Stimulated activated CD8-positive, alpha-beta memory T cell treated with anti-CD3 and anti-CD28 coated beads, Interleukin-7, amount 100 ng/mL, for 24 hours (primary cell): ENCODE results near the gene AK3.

ENCODE experiments used
- DNase-seq: peaks from one replicate; pipeline ENCODE4 v3.0.0-alpha.2; 2020; ENCODE audit warnings: low read depth

AK3 gene

DNA sequence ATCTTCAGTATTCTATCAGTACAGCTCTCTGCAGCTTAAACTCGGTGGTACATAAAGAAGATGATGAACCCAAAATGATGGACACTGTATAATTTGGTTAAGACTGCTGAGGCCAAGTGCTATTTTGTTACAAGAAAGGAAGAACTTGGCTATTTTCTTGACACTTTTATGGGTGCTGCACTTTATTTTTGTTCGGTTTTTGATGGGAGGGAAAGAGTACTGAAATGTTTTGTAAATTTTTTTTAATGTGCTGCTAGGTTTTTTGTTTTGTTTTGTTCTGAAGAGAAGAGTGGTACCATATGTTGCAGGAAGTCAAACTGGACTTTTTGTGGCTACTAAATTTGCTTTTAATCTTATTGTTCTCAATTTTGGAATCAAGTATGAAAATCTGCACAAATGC lies 35.0 kb downstream of the AK3 start:
- DNase-seq = no peak

DNA sequence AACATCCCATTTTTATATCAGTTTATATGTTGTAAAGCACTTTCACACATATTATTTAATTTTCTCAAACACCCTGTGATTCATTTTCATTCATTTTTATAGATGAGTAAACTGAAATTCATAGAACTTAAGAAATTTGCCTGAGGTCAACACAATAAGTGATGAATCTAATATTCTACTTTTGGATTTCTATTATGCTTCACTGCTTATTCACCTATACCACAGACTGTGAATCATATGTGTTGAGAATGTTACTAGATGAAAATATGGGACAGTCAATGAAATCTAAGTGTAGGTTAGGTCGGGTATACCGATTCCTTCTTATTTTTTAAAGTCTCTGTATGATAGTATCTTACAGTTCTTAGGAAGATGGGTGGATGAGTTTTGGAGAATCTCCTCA lies 36.9 kb downstream of the AK3 start:
- no peak for DNase-seq

DNA sequence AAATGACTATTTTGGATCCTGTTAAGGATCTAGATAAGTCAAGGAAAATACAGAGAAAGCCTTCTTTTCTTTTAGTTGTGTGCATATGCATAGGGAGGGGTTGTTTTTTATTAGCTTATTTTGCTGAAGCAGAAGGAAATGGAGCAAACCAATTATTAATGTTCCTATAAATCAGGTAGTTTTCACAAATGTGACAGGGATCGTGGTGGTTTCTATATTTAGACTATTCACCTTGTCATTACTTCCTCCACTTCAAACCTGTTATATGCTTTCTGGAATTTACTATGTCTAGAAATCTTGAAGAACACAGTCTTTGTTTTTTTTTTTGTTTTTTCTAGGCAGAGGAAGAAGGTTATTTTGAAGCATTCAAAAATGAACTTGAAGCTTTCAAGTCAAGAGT lies 39.5 kb downstream of the AK3 start:
- no peak for DNase-seq

DNA sequence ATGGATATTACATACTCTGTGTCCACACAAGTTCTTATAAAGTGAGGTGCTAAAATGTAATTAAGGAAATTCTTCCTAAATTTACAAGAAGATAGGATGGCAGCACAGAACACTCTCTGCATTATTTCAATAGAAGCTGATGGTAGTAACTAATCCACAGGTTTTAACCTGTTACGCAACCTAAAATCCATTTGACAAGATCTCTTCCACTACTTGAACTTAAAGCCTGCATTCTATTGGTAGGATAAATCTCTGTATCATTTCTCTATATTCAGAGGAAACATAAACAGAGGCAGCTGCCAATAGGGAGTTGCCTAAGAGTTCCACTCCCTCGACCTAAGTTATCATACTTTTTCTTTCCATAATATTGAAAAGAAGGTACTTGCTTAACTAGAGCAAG lies 40.1 kb downstream of the AK3 start:
- no peak for DNase-seq

DNA sequence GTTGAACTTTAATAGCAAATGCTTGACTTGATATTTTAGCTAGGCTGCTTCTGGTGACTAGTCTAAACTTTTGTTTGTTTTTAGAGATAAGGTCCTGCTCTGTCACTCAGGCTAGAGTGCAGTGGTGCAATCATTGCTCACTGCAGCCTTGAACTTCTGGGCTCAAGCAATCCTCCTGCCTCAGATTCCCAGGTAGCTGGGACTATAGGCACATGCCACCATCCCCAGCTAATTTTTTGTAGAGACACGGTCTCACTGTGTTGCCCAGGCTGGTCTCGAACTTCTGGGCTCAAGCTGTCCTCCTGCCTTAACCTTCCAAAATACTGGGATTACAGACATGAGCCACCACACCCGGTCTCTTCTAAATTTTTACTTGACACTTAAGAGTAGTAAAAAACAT lies 40.9 kb downstream of the AK3 start:
- no peak for DNase-seq

DNA sequence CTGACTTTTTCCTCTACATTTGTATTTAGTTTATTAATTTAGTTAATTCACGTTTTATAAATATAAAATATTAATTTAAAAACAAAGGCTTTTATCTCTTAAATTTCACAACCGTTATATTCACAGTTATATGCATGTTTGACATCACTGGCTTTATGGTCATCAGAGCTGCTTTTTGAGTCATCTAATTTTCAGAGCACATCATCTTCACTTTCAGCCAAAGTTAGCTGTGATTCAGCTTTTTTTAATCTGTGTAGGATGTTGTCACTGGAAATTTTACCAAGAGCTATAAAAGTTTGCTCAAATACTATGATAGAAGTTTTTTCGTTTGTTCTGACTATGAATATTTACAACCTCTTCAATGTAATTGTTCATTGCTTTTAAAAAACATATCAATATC lies 49.2 kb downstream of the AK3 start:
- DNase-seq = no peak

DNA sequence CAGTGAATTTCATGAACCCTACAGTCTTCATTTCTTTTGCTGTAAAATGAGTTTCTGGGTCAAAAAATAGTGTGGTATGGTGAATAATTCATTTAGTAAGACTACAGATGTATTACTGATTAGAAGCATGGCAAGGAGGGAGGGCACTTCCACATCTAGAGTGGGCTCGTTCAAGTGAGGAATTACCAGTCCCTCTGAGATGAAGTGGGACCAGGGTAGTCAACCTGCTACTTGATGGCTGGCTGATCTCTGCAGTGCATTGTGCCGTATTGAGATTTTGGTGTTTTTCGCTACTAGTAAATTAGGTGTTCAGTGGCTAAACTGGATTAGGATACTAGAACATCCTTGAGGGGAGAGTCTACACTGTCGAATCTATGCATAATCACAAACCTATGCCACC lies 50.9 kb downstream of the AK3 start:
- DNase-seq = no peak

DNA sequence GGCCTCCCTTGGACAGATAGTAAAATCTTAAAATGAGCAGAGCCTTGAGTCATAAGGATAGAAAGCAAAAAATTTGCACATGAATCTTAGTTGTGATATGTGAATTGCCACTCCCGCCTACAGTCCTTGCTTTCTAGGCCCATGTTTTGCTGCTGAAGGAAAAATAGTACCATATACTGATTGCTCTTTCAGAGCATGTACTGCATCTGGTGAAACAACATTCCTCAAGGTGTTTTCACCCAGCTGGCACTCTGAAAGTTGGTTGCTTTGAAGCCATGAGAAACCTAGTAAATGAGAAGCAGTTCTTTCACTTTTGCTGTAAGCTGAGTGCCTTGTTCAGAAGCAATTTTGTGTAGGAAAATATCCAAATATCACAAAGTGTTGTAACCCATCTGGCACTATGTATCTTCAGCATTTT lies 51.3 kb downstream of the AK3 start:
- DNase-seq = no peak

DNA sequence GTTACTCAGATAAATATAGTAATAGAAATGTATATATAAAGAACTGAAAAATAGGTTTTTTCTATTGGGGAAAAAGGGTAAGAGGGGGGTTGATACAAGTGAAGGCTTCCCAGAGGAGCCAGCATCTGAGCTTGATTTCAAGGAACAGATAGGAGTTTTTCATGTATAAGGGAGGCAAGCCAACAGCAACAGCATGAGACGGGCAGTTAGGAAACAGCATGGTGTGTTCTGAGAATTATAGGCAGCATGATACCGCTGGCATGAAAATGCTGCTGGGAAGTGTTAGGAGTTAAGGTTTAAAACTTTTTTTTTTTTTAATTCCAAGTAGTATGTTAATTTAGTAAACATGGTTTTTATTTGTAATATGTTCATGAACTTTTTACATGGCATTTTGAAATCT lies 52.0 kb downstream of the AK3 start:
- DNase-seq = no peak

DNA sequence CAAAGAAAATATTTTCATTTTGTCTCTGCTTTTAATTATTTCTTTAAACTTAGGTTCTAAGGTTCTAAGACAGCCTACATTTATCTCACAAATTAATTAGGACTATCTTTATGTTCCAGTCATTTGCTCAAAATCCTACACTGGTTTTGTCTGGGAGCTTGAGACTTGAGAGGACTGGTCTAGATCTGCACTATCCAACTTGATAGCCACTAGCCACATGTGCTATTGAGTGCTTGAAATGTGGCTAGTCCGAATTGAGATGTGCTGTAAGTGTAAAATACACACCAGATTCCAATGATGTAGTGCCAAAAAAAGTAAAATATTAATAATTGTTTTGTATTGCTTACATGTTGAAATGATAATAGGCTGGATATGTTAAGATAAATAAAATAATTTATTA lies 54.4 kb downstream of the AK3 start:
- DNase-seq = no peak

DNA sequence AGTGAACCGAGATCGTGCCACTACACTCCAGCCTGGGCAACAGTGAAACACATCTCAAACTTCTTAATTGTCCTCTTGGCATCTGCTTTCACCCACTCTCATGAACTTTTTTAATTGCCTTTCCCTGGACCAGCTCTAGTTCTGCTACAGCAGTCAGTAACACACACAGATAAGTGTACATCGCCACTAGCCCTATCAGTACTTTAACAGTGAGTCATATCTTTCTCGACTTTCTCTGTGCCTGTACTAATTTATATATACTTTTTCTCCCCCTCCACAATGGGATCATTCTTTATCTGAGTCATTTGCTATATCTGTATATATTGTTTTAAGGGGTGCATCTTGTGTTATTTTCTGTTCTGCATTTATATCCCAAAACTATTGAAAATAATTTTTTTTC lies 54.9 kb downstream of the AK3 start:
- no peak for DNase-seq

DNA sequence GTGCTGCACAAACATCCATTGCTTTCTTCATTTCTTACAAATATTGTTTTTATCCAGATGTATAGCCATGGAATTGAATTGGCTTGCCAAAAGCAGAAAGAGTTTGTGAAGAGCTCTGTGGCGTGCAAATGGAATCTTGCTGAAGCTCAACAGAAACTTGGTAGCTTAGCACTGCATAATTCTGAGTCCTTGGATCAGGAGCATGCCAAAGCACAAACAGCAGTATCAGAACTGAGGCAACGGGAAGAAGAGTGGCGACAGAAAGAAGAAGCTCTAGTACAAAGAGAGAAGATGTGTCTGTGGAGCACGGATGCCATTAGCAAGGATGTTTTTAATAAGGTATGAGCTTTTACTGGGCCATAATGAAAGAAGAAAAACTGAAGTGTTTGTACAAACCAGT lies 56.2 kb downstream of the AK3 start:
- DNase-seq = no peak

DNA sequence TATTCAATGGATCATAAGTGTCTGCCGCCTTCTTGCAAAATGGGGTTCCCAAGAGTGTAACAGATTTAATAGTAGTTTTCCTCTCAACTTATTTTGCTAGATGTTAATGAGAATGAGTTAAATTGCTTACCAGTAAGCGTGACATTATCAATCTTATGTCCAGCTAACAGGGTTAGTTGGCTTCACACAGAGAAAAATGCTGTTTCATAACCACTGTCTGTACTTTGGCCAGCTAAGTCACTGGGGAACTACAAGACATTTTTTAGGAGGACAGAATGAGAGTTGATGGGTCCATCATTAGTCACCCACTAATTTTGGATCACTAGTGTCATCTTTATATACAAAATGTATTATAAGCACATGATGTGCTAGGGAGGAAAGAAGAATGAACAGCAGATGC lies 60.3 kb downstream of the AK3 start:
- DNase-seq = no peak

DNA sequence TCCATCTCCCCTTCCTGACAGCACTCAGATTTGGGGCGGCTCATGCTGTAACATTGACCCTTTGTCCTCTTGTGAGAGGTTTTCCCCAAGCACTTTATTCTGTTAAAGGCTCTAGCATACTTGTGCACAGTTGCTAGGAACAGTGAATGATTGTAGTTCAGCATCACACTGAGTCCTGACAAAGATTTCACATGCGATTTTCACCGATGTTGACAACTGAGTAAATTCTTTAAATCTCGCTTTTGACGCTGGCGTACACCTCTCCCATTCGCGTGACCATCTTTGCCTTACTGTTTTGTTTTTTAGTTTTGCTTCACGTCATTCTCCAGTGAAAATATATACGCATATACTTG lies 60.9 kb downstream of the AK3 start:
- DNase-seq = no peak

DNA sequence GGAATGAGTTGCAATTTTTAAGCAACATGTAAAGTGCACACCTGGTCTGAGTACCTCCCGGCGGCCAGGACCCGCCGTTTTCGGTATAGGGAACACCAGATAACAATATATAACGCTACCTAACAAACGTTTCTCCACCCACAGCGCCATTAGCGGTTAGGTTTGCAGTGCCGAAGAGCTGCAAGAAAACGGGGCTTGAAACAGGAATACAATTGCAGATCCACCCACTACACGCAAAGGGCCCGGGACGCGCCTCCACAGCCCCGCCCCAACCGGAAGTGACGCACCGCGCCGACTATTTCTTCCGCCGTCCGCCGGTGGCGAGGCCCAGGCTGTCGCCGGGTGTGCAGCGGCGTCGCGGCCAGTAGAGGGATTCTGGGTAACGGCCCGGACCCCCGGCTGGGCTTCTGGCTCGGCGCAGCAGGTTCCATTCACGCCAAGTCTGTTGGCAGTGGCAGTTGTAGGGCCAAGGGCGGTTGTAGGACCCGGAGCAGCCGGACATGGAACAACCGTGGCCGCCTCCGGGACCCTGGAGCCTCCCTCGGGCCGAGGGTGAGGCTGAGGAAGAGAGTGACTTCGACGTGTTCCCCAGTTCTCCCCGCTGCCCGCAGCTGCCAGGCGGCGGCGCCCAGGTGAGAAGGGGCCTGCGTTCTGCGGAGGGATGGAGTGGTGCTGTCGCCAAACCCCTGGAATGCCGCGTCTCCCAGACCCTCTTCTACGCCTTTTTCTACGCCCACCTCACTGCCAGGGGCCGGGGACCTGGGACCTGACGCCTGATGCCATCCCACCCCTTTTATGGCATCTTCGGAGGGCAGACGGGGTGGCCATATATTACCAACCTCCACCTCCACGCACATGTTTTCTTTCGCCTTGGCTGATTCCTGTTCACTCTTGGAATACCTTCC lies 61.5 kb downstream of the AK3 start, which contains the start of gene CDC37L1:
Gene CDC37L1 (plus strand): TSS at position 302 of the 905 bp plus-strand sequence. CDS start 199 bp downstream, at position 501.
- peak; percentile 100 for DNase-seq

DNA sequence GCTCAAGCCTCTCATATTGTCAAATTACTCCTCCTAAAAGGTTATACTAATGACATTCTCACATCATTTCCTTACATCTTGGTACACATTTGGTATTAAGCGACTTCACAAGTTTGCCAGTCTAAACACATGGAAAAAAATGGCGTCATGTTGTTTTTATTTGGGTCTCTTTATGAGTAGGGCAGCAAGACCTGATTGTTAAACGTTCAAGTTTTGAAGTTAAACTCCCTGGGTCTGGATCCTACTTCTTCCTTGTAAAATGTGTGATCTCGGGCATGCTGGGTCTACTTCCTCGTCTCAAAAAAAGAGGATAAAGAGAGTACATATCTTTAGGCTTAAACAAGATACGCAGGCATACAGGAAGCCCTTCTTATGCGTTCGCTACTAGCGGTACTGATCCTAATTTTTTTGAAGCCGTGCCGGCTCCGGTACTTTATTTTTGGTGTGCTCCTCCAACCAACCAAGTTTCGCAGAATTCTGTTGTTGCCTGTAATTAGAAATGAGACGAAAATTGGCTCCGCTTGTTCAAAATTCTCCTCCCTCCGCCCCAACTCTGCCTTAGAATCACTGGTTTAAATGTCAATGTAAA lies 62.2 kb downstream of the AK3 start:
- DNase-seq = no peak

DNA sequence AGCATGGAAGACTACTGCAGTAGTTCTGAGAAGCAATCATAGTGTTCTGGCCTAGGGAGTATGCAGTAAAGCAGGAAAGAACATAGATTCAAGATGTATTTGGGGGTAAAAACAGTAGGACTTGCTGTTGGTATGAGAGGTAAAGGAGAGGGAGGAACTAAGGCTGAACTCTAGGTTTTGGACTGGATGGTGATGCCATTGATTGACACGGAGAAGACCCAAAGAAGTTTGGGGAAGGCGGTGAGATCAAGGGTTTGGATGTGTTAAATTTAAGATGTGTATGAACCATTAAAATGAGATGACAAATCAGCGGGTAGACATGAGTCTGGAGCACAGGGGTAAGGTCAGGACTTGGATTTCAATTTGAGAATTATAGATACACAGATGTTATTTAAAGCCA lies 63.6 kb downstream of the AK3 start:
- DNase-seq = no peak

DNA sequence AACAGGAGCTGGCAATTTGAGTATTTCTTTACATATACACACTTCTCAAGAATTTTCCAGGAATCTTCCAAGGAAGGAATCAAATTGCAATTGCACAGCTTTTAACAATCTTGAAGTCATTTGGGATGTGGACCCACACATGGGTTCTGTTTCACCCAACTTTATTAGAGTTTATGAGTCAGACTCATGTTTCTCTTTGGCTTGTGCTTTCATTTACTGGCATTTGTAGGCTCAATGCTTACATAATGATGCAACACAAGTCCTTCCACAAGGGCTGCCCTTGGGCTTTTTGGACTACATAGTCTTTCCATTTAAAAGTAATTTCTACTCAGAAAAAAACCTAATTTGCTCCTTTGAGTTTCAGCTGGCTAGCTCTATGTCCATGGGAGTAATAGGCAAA lies 66.2 kb downstream of the AK3 start:
- no peak for DNase-seq

DNA sequence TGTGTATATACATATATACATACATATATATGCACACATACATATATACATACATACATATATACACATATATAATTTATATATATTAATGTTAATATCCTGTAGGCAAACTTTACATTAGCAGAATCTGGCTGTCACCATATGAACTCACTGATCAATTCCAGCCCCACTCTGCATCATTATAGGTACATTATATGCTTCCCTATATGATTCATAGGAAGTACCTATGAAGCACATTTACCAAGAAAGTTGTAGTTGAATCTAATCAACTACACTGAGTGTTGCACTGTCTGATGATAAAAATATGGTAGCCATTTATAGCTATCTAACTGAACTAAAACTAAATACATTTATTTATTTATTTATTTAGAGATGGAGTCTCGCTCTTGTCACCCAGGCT lies 69.3 kb downstream of the AK3 start:
- DNase-seq = no peak

DNA sequence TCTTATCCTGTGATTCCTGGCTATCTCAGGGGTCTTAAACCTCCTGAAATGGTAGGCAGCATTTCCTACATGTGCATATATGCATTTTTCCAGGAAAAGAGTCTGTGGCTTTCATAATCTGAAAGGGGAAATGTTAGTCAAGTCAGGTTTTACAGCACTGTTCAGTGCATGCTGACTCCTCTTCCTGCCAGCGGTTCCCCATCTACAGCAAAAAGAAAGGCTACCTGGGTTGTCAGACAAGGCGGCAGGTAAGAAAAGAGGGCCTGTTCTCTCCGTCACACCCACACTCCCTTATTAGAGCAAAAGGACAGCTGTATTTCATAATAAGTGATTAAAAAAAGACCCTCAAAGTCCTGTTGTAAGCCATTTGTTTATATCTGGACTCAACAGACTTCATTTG lies 70.4 kb downstream of the AK3 start:
- no peak for DNase-seq

DNA sequence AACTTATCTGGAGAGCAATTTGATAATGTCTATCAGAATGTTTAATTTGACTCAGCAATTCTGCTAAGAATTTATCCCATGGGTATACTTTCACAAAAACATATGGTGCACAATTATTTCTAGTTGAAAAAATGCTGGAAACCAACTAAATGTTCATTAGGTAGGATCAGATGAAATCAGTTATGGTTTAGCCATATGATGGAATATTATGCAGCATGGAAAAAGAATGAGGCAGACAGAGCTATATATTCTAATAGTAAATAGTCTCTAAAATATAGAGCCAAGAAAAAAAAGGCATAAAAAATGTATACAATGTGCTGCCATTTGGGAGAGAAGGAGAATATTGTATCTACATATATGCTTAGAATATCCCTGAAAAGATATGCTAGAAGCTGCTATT lies 71.1 kb downstream of the AK3 start:
- DNase-seq = no peak

DNA sequence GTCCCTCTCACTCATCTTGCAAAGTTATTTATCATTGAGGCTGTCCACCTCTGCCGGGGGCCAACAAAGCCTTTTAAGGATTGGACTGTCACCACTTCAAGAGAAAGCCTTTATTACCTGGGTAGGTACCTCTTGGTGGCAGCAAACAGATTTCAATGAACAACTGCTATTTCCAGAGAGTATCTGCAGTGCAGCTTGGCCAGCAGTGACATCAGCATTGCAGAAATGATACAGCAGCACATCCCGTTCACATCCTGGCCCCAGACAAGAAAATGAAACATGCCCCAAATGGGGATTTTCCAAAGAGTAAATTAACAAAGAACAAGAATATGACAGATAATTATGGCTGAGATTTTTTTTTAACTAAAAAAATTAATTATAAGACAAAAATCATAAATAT lies 72.4 kb downstream of the AK3 start:
- DNase-seq = no peak

DNA sequence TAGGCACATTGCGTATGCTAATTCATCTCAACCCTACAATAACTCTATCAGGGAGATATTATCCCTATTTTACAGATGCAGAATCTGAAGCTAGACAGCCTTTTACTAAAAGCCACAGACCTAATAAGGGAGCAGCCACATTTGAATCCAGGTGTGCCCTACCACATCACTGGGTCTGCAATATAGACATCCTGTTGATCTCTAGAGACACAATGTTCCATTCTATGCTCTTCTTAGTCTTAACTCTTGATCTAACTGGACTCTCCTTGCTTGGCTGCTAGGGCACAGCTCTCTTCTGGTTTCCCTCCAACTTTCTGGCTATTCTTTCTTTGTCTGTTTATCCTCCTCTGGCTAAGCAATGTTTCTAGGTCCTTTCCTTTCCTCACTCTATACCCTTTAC lies 73.3 kb downstream of the AK3 start:
- DNase-seq = no peak
